Progenitor cell of endocrine pancreas (in vitro differentiated cells): Measurements from ENCODE around the gene TTC13. TPM values are rescaled to one million over a fixed set of nuclear protein-coding genes. Genes with fewer than 3 reads are reported as not detected.

Experiments used
- DNase-seq: peaks from one replicate; pipeline ENCODE4 v3.0.0; 2021; ENCODE audit warnings: low spot score; ENCODE audit not compliant: unreplicated experiment
- H3K27ac Mint-ChIP-seq: 2 replicates; pipeline ENCODE4 v1.8.0; 2021; ENCODE audit warnings: mild to moderate bottlenecking, moderate library complexity, mixed read lengths
- H3K27me3 Mint-ChIP-seq: 2 replicates; pipeline ENCODE4 v1.8.0; 2021; ENCODE audit warnings: mixed read lengths
- H3K36me3 Mint-ChIP-seq: 2 replicates; pipeline ENCODE4 v1.8.0; 2022; ENCODE audit warnings: mixed read lengths; ENCODE audit not compliant: insufficient read depth
- H3K4me1 Mint-ChIP-seq: 2 replicates; pipeline ENCODE4 v1.8.0; 2021; ENCODE audit warnings: low read depth, mixed read lengths
- H3K4me3 Mint-ChIP-seq: 2 replicates; pipeline ENCODE4 v1.8.0; 2021; ENCODE audit warnings: low read depth, mild to moderate bottlenecking, moderate library complexity, mixed read lengths
- H3K9me3 Mint-ChIP-seq: 2 replicates; pipeline ENCODE4 v1.8.0; 2021; ENCODE audit warnings: low read depth, mixed read lengths
- CTCF ChIP-seq: fragments of 200-600 bp; sonication (generic); IDR thresholded peaks from one replicate; pipeline ENCODE4 v1.5.0; 2021; ENCODE audit warnings: antibody characterized with exemption, mild to moderate bottlenecking; ENCODE audit not compliant: unreplicated experiment
- total RNA-seq: library from RNA; stranded (reverse); gene quantifications from 2 replicates; pipeline ENCODE4 v1.2.1, GENCODE V29; 2021

TTC13 gene
- total RNA-seq, 1 donor from 2014 or later: 22.3 TPM

- Mint-ChIP-seq H3K27me3 (no peaks in the 10 kb centered on the region), H3K36me3 (no peaks in the 10 kb centered on the region), H3K4me3 (no peak overlapping the region), H3K4me1 (peaks cover 37% of the 10 kb centered on the region), H3K27ac (no peak overlapping the region), H3K9me3 (no peaks in the 10 kb centered on the region)
- no peak for DNase-seq
- TF ChIP-seq CTCF: no peak
Observed at GRCh38 chr1:230979952-230980351, 1.3 kb upstream of the TTC13 start.

GRCh38 chr1:230979389-230979716, 692 bp upstream of the TTC13 start:
- Mint-ChIP-seq H3K4me1 (peaks cover 32% of the 10 kb centered on the region), H3K9me3 (no peaks in the 10 kb centered on the region), H3K27me3 (no peaks in the 10 kb centered on the region), H3K36me3 (peaks cover 1% of the 10 kb centered on the region), H3K27ac (peak overlapping the region; percentile 97), H3K4me3 (no peak overlapping the region)
- TF ChIP-seq CTCF: no peak
- DNase-seq: no peak

GRCh38 chr1:230977761-230978490, 735 bp downstream of the TTC13 start:
- H3K27me3 Mint-ChIP-seq: no peaks in the 10 kb centered on the region
- peak overlapping the region; percentile 81 for H3K27ac Mint-ChIP-seq

GRCh38 chr1:230976825-230977747, 1.6 kb downstream of the TTC13 start:
- H3K4me3 Mint-ChIP-seq: peak overlapping the region; percentile 86
- peaks cover 30% of the 10 kb centered on the region for H3K4me1 Mint-ChIP-seq
- no peaks in the 10 kb centered on the region for H3K27me3 Mint-ChIP-seq
- H3K9me3 Mint-ChIP-seq: no peaks in the 10 kb centered on the region
- no peak for DNase-seq
- peaks cover 1% of the 10 kb centered on the region for H3K36me3 Mint-ChIP-seq
- TF ChIP-seq CTCF: no peak
- peak overlapping the region; percentile 81 for H3K27ac Mint-ChIP-seq

More at GRCh38 chr1:230977761-230978490, 735 bp downstream of the TTC13 start:
- H3K4me1 Mint-ChIP-seq: peaks cover 23% of the 10 kb centered on the region
- peak; percentile 20 for DNase-seq
- H3K4me3 Mint-ChIP-seq: peak overlapping the region; percentile 86
- TF ChIP-seq CTCF: no peak
- H3K9me3 Mint-ChIP-seq: no peaks in the 10 kb centered on the region
- peaks cover 1% of the 10 kb centered on the region for H3K36me3 Mint-ChIP-seq

GRCh38 chr1:230976360-230976759, 2.3 kb downstream of the TTC13 start:
- Mint-ChIP-seq H3K4me1 (peaks cover 34% of the 10 kb centered on the region), H3K4me3 (peak overlapping the region; percentile 57), H3K27ac (no peak overlapping the region), H3K9me3 (no peaks in the 10 kb centered on the region), H3K27me3 (no peaks in the 10 kb centered on the region), H3K36me3 (peaks cover 1% of the 10 kb centered on the region)
- DNase-seq: no peak
- TF ChIP-seq CTCF: no peak
